GM12878 (cell line): ENCODE measurements around the gene RPS19BP1. TPM values are rescaled to one million over a fixed set of nuclear protein-coding genes. Genes with fewer than 3 reads are reported as not detected.

Experiments used
- ATAC-seq: fragments of 200-7000 bp; cut with Tn5 transposase; 3 replicates; pipeline ENCODE4 v1.9.1; 2020; ENCODE audit warnings: mild to moderate bottlenecking, moderate library complexity
- BruUV-seq: library from RNA; stranded (reverse); fragments of 400-500 nt; replicated peaks from 2 replicates; lab custom pipeline; 2021; lab: Mats Ljungman, UMichigan
- CTCF ChIA-PET: fragments of 300-600 bp; sonication (Branson Sonifier 250); formaldehyde crosslinking; extraction: SDS; loops from one replicate; lab custom pipeline; 2021; ENCODE audit warnings: inconsistent platforms; lab: Yijun Ruan, JAX
- POLR2A ChIA-PET: fragments of 350-600 bp; formaldehyde crosslinking; extraction: SDS; loops from one replicate; lab custom pipeline; 2021; ENCODE audit warnings: inconsistent platforms; lab: Charles Lee
- RAD21 ChIA-PET: fragments of 300-600 bp; sonication (Branson Sonifier 250); formaldehyde crosslinking; loops from one replicate; lab custom pipeline; 2023; ENCODE audit warnings: antibody characterized with exemption; ENCODE audit not compliant: unreplicated experiment; lab: Charles Lee
- SMC1A ChIA-PET: fragments of 300-600 bp; sonication (Branson Sonifier 250); formaldehyde crosslinking; loops from one replicate; lab custom pipeline; 2023; ENCODE audit not compliant: unreplicated experiment, uncharacterized antibody; lab: Charles Lee
- DNase-seq: peaks from one replicate; pipeline ENCODE4 v3.0.0-alpha.2; 2011; ENCODE audit warnings: low read depth, low spot score
- FAIRE-seq: peaks from 3 replicates; lab custom pipeline; 2011; peaks lifted over from hg19 to GRCh38; lab: Jason Lieb, UNC
- H2AFZ ChIP-seq: 2 replicates; pipeline ENCODE4 v1.6.0; 2011; ENCODE audit warnings: low read depth, low read length, control low read depth; ENCODE audit not compliant: control insufficient read depth
- H3K27ac ChIP-seq: 2 replicates; pipeline ENCODE4 v1.5.1; 2011; ENCODE audit warnings: control low read depth; ENCODE audit not compliant: control insufficient read depth, insufficient read depth
- H3K27me3 ChIP-seq, 2 experiments: replicated peaks in 1 of 2; 2 replicates each; pipeline versions ENCODE4 v1.6.0 to v1.6.1; 2011; ENCODE audit warnings: low read length in 1 of 2; ENCODE audit not compliant: control insufficient read depth in 2 of 2, insufficient read depth in 2 of 2
- H3K36me3 ChIP-seq, 2 experiments: 2 replicates each; pipeline ENCODE4 v1.5.1; 2011; ENCODE audit warnings: low read length in 1 of 2; ENCODE audit not compliant: control insufficient read depth in 2 of 2, insufficient read depth in 2 of 2
- H3K4me1 ChIP-seq: 2 replicates; pipeline ENCODE4 v1.6.1; 2011; ENCODE audit warnings: mild to moderate bottlenecking, low read length, moderate library complexity, mixed read lengths; ENCODE audit not compliant: control insufficient read depth, insufficient read depth
- H3K4me2 ChIP-seq: 2 replicates; pipeline ENCODE4 v1.6.0; 2011; ENCODE audit warnings: control low read depth; ENCODE audit not compliant: control insufficient read depth, insufficient read depth
- H3K4me3 ChIP-seq: fragments of 200-600 bp; sonication (generic); 2 replicates; pipeline ENCODE4 v1.5.1; 2016
- H3K79me2 ChIP-seq: 2 replicates; pipeline ENCODE4 v1.6.0; 2011; ENCODE audit warnings: low read length; ENCODE audit not compliant: control insufficient read depth, insufficient read depth
- H3K9ac ChIP-seq: 2 replicates; pipeline ENCODE4 v1.8.0; 2011; ENCODE audit warnings: low read length, control low read depth, mixed read lengths; ENCODE audit not compliant: control insufficient read depth, insufficient read depth
- H3K9me3 ChIP-seq: replicated peaks from 3 replicates; pipeline ENCODE4 v1.5.1; 2011; ENCODE audit warnings: mild to moderate bottlenecking, low read length; ENCODE audit not compliant: control insufficient read depth, insufficient read depth
- H4K20me1 ChIP-seq: 2 replicates; pipeline ENCODE4 v1.6.0; 2011; ENCODE audit not compliant: control insufficient read depth, insufficient read depth
- ATF3 ChIP-seq: IDR thresholded peaks from 2 replicates; pipeline ENCODE4 v1.6.1; 2011; ENCODE audit warnings: low read depth, mild to moderate bottlenecking, low read length, moderate library complexity, borderline replicate concordance; ENCODE audit errors: extremely low read depth
- BACH1 ChIP-seq: fragments of 450-650 bp; IDR thresholded peaks from 2 replicates; pipeline ENCODE4 v1.6.1; 2017; ENCODE audit warnings: mild to moderate bottlenecking, borderline replicate concordance
- MYC ChIP-seq: IDR thresholded peaks from 2 replicates; pipeline ENCODE4 v1.6.1; 2011; ENCODE audit warnings: mild to moderate bottlenecking, low read length, moderate library complexity, inconsistent platforms; ENCODE audit not compliant: insufficient read depth, insufficient replicate concordance, insufficient read length, severe bottlenecking
- NRF1 ChIP-seq: conservative IDR thresholded peaks from 2 replicates; pipeline ENCODE4 v1.6.1; 2011; ENCODE audit warnings: mild to moderate bottlenecking, low read depth, low read length, improper control_type of control experiment
- PAX5 ChIP-seq: IDR thresholded peaks from 2 replicates; pipeline ENCODE4 v1.6.1; 2011; ENCODE audit warnings: low read depth, low read length, borderline replicate concordance
- TCF12 ChIP-seq: IDR thresholded peaks from 2 replicates; pipeline ENCODE4 v1.6.1; 2011; ENCODE audit warnings: low read depth, mild to moderate bottlenecking, low read length
- TCF3 ChIP-seq: IDR thresholded peaks from 2 replicates; pipeline ENCODE4 v1.6.1; 2012; ENCODE audit warnings: low read depth, mild to moderate bottlenecking, low read length, borderline replicate concordance; ENCODE audit not compliant: insufficient read depth
- WGBS: methylation state at CpG from one replicate; pipeline ENCODE4 v1.1.6; 2016; ENCODE audit warnings: low lambda C conversion rate; ENCODE audit not compliant: insufficient replicate concordance, insufficient coverage; ENCODE audit errors: missing lambda C conversion rate; 5-methylcytosine and 5-hydroxymethylcytosine counted together
- in situ Hi-C: fragments of 300-500 bp; cut with MboI; formaldehyde crosslinking; loops from 9 replicates; pipeline ENCODE4 v1.14.3; 2018; ENCODE audit warnings: mixed read lengths
- intact Hi-C: fragments of 100-400 bp; cut with micrococcal nuclease; formaldehyde crosslinking; loops from one replicate; pipeline ENCODE4 v1.14.2; 2022; ENCODE audit not compliant: unreplicated experiment
- polyA plus RNA-seq, 11 experiments: library from polyadenylated mRNA; depleted of rRNA in 4 of 11; unstranded in 6 of 11; stranded (reverse) in 5 of 11; fragments of >200 nt; fragmentation: Nextera tagmentation in 4 of 11; fragmentation: Illumina TruSeq in 1 of 11; extraction: Ambion mirVana in 4 of 11; extraction: Trizol in 1 of 11; gene quantifications; 1 replicate in 1 of 11; 2 replicates in 10 of 11; pipeline versions ENCODE4 v1.2.1 to v1.2.3, GENCODE V29; 2011 to 2016; ENCODE audit warnings: inconsistent platforms in 2 of 11, missing spikeins in 2 of 11, low read depth in 1 of 11
- total RNA-seq, 4 experiments: library from RNA; depleted of rRNA in 3 of 4; stranded (reverse); fragments of >200 nt in 3 of 4; fragmentation: Illumina TruSeq in 1 of 4; extraction: Trizol in 1 of 4; gene quantifications; 2 replicates each; pipeline versions ENCODE4 v1.2.1 to v1.2.3, GENCODE V29; 2013 to 2021

RPS19BP1 gene
- total and polyA plus RNA-seq, 10 of the 15 experiments (the other 5 are each of a cell fraction or from before 2014, with no cell fraction given) = 2.7 to 206 (median 78.6) TPM

- in situ Hi-C loops = no loop called here
- peak overlapping the region; percentile 67 for H3K9ac ChIP-seq
Measured at GRCh38 chr22:39530116-39530515, 2.4 kb downstream of the RPS19BP1 start.

More at GRCh38 chr22:39530116-39530515, 2.4 kb downstream of the RPS19BP1 start:
- H3K9me3 ChIP-seq = no peaks in the 10 kb centered on the region
- POLR2A ChIA-PET = interaction anchor here (0.7 to 2.6 kb wide), 9 partner anchors 7 to 514 kb away, joined by 3 to 10 read pairs (median 5); partner anchors contain the start of genes ATF4, MIEF1, RPL3 and TAB1
- H3K36me3 ChIP-seq = peaks cover 0 to 5% of the 10 kb centered on the region in 2 experiments; a peak in 2 of 4 replicates
- no peak for ATAC-seq
- RAD21 ChIA-PET = interaction anchor here (0.9 to 4.7 kb wide), 15 partner anchors 10 to 514 kb away, joined by 3 to 44 read pairs (median 10); partner anchors contain the start of genes ATF4, MIEF1, RPL3 and TAB1
- intact Hi-C loops = loop anchor here (5.0 kb wide), 1 partner anchor 817 kb away; the partner anchor contains the start of gene ADSL
- H3K27me3 ChIP-seq = no peaks in the 10 kb centered on the region
- DNase-seq = no peak
- FAIRE-seq = no peak
- no peak for TF ChIP-seq ATF3
- no peak for TF ChIP-seq MYC
- TF ChIP-seq TCF3 = no peak
- TF ChIP-seq NRF1 = no peak
- TF ChIP-seq TCF12 = no peak
- no peak for TF ChIP-seq PAX5
- no peak for TF ChIP-seq BACH1
- H3K4me1 ChIP-seq = peaks cover 48% of the 10 kb centered on the region
- H3K79me2 ChIP-seq = peaks cover 49% of the 10 kb centered on the region
- H3K4me2 ChIP-seq = peak overlapping the region; percentile 100
- no peak overlapping the region for H2AFZ ChIP-seq
- peaks cover 3% of the 10 kb centered on the region for H4K20me1 ChIP-seq
- 39% methylated on average over 6 of the region's 6 CpGs for WGBS
- CTCF ChIA-PET = interaction anchor here (0.8 to 17.8 kb wide), 20 partner anchors 10 to 691 kb away, joined by 3 to 372 read pairs (median 7); partner anchors contain the start of genes ATF4, MIEF1, RPL3 and SYNGR1
- peak overlapping the region; percentile 99; the same call in 1 of the 2 replicates for H3K4me3 ChIP-seq
- H3K27ac ChIP-seq = peak overlapping the region; percentile 96
- no TSS peak for BruUV-seq
- SMC1A ChIA-PET = interaction anchor here (0.7 to 2.9 kb wide), 14 partner anchors 10 to 359 kb away, joined by 3 to 30 read pairs (median 9); partner anchors contain the start of genes ATF4, MIEF1 and TAB1
